ENCODE data around the gene MFAP5. TPM values are rescaled to one million over a fixed set of nuclear protein-coding genes. Genes with fewer than 3 reads are reported as not detected.

MFAP5 gene
- total RNA-seq, 1 experiment from 2014 or later = not detected

- Histone ChIP-seq H3K9me3 (ENCODE audit: low read length) (no peaks in the 10 kb centered on the region), H3K9ac (ENCODE audit: low read length) (no peak overlapping the region), H3K79me2 (ENCODE audit: low read length) (no peaks in the 10 kb centered on the region), H3K27me3 (ENCODE audit: low read length) (peaks cover 18% of the 10 kb centered on the region), H3K4me2 (ENCODE audit: low read length) (no peak overlapping the region), H3K4me3 (ENCODE audit: low read length) (no peak overlapping the region), H3K4me1 (ENCODE audit: insufficient read depth, low read length) (no peaks in the 10 kb centered on the region), H4K20me1 (ENCODE audit: low read length) (no peaks in the 10 kb centered on the region), H3F3A (ENCODE audit: low read length, unreplicated experiment) (no peaks in the 10 kb centered on the region), H3K36me3 (ENCODE audit: low read depth, low read length) (no peaks in the 10 kb centered on the region), H3K27ac (ENCODE audit: low read length) (no peak overlapping the region), H3K9me2 (replicated peaks; ENCODE audit: low read length) (no peaks in the 10 kb centered on the region), H2AFZ (ENCODE audit: low read length) (no peak overlapping the region)
- ATAC-seq (no peak), DNase-seq (no peak)
- intact Hi-C loops (cut with micrococcal nuclease) = loop anchor here (10.0 kb wide), 1 partner anchor 205 kb away; no protein-coding TSS in a partner anchor
- ChIA-PET CTCF (interaction anchor here (0.5 kb wide), 1 partner anchor 33 kb away, joined by 4 read pairs; no protein-coding TSS in a partner anchor), POLR2A (ENCODE audit: unreplicated experiment) (no interaction called here)
- no peak for TF ChIP-seq EZH2phosphoT487 (IDR thresholded peaks at IDR 0.05; ENCODE audit: borderline replicate concordance, low read length)
- TF ChIP-seq CTCF (conservative IDR thresholded peaks at IDR 0.05; ENCODE audit: low read depth, low read length) = no peak
- no peak for TF ChIP-seq EZH2 (IDR thresholded peaks at IDR 0.05; ENCODE audit: low read length, unreplicated experiment)
- BruUV-seq (replicated peaks) = no TSS peak
Measured at GRCh38 chr12:8689681-8690080, 27.1 kb upstream of the MFAP5 start.

GRCh38 chr12:8687846-8688601, 25.4 kb upstream of the MFAP5 start:
- intact Hi-C loops (cut with micrococcal nuclease) = loop anchor here (10.0 kb wide), 1 partner anchor 207 kb away; no protein-coding TSS in a partner anchor
- DNase-seq (peak; percentile 11), ATAC-seq (peak; percentile 46; the same call in 1 of the 2 replicates)
- BruUV-seq (replicated peaks) = no TSS peak
- Histone ChIP-seq H4K20me1 (ENCODE audit: low read length) (no peaks in the 10 kb centered on the region), H3F3A (ENCODE audit: low read length, unreplicated experiment) (no peaks in the 10 kb centered on the region), H2AFZ (ENCODE audit: low read length) (no peak overlapping the region), H3K9ac (ENCODE audit: low read length) (no peak overlapping the region), H3K27ac (ENCODE audit: low read length) (no peak overlapping the region), H3K4me2 (ENCODE audit: low read length) (no peak overlapping the region), H3K36me3 (ENCODE audit: low read depth, low read length) (no peaks in the 10 kb centered on the region), H3K9me2 (replicated peaks; ENCODE audit: low read length) (no peaks in the 10 kb centered on the region), H3K4me1 (ENCODE audit: insufficient read depth, low read length) (no peaks in the 10 kb centered on the region), H3K27me3 (ENCODE audit: low read length) (peaks cover 18% of the 10 kb centered on the region), H3K79me2 (ENCODE audit: low read length) (no peaks in the 10 kb centered on the region), H3K9me3 (ENCODE audit: low read length) (no peaks in the 10 kb centered on the region), H3K4me3 (ENCODE audit: low read length) (no peak overlapping the region)
- CTCF ChIA-PET = no interaction called here
- POLR2A ChIA-PET (ENCODE audit: unreplicated experiment) = no interaction called here
- TF ChIP-seq EZH2 (IDR thresholded peaks at IDR 0.05; ENCODE audit: low read length, unreplicated experiment) (no peak), EZH2phosphoT487 (IDR thresholded peaks at IDR 0.05; ENCODE audit: borderline replicate concordance, low read length) (no peak), CTCF (conservative IDR thresholded peaks at IDR 0.05; ENCODE audit: low read depth, low read length) (no peak)

- ChIA-PET CTCF (no interaction called here), POLR2A (ENCODE audit: unreplicated experiment) (no interaction called here)
- H3K27ac ChIP-seq (ENCODE audit: low read length) = no peak overlapping the region
- ATAC-seq (no peak), DNase-seq (no peak)
- H3K27me3 ChIP-seq (ENCODE audit: low read length) = 0 out of 2 replicates have a peak, but pooled peaks cover 8% of the 10 kb centered on the region
- no TSS peak for BruUV-seq (replicated peaks)
- H3K79me2 ChIP-seq (ENCODE audit: low read length) = no peaks in the 10 kb centered on the region
- H3K9me3 ChIP-seq (ENCODE audit: low read length) = no peaks in the 10 kb centered on the region
- H3F3A ChIP-seq (ENCODE audit: low read length, unreplicated experiment) = no peaks in the 10 kb centered on the region
- no peak overlapping the region for H2AFZ ChIP-seq (ENCODE audit: low read length)
- no peak overlapping the region for H3K4me2 ChIP-seq (ENCODE audit: low read length)
- H3K9ac ChIP-seq (ENCODE audit: low read length) = no peak overlapping the region
- H4K20me1 ChIP-seq (ENCODE audit: low read length) = no peaks in the 10 kb centered on the region
- H3K4me1 ChIP-seq (ENCODE audit: insufficient read depth, low read length) = no peaks in the 10 kb centered on the region
- TF ChIP-seq CTCF (conservative IDR thresholded peaks at IDR 0.05; ENCODE audit: low read depth, low read length) (no peak), EZH2phosphoT487 (IDR thresholded peaks at IDR 0.05; ENCODE audit: borderline replicate concordance, low read length) (no peak), EZH2 (IDR thresholded peaks at IDR 0.05; ENCODE audit: low read length, unreplicated experiment) (no peak)
- intact Hi-C loops (cut with micrococcal nuclease) = loop anchor here (10.0 kb wide), 1 partner anchor 210 kb away; no protein-coding TSS in a partner anchor
- no peaks in the 10 kb centered on the region for H3K9me2 ChIP-seq (replicated peaks; ENCODE audit: low read length)
- no peak overlapping the region for H3K4me3 ChIP-seq (ENCODE audit: low read length)
- H3K36me3 ChIP-seq (ENCODE audit: low read depth, low read length) = no peaks in the 10 kb centered on the region
Measured at GRCh38 chr12:8685051-8685450, 22.4 kb upstream of the MFAP5 start.

All from PC-3 (cell line).